GM19452 (cell line): ENCODE results near the gene PDS5B.
"Not testable (repeated sequence)": the region's sequence is repeated elsewhere in the genome, so short reads cannot be mapped to it uniquely, and the experiment has no call there.

ENCODE experiments used
- ATAC-seq: cut with Tn5 transposase; IDR thresholded peaks from one replicate; pipeline ENCODE4 v1.9.1; 2021; ENCODE audit not compliant: unreplicated experiment

Gene PDS5B, protein sequence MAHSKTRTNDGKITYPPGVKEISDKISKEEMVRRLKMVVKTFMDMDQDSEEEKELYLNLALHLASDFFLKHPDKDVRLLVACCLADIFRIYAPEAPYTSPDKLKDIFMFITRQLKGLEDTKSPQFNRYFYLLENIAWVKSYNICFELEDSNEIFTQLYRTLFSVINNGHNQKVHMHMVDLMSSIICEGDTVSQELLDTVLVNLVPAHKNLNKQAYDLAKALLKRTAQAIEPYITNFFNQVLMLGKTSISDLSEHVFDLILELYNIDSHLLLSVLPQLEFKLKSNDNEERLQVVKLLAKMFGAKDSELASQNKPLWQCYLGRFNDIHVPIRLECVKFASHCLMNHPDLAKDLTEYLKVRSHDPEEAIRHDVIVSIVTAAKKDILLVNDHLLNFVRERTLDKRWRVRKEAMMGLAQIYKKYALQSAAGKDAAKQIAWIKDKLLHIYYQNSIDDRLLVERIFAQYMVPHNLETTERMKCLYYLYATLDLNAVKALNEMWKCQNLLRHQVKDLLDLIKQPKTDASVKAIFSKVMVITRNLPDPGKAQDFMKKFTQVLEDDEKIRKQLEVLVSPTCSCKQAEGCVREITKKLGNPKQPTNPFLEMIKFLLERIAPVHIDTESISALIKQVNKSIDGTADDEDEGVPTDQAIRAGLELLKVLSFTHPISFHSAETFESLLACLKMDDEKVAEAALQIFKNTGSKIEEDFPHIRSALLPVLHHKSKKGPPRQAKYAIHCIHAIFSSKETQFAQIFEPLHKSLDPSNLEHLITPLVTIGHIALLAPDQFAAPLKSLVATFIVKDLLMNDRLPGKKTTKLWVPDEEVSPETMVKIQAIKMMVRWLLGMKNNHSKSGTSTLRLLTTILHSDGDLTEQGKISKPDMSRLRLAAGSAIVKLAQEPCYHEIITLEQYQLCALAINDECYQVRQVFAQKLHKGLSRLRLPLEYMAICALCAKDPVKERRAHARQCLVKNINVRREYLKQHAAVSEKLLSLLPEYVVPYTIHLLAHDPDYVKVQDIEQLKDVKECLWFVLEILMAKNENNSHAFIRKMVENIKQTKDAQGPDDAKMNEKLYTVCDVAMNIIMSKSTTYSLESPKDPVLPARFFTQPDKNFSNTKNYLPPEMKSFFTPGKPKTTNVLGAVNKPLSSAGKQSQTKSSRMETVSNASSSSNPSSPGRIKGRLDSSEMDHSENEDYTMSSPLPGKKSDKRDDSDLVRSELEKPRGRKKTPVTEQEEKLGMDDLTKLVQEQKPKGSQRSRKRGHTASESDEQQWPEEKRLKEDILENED (N-terminal part only)

GRCh38 chr13:32586080-32586900 is at the start of gene PDS5B:
Gene PDS5B, plus strand, starts transcription at chr13:32586452. Its CDS starts 62,321 bp downstream, at chr13:32648773.
- peak; percentile 82 for ATAC-seq

DNA sequence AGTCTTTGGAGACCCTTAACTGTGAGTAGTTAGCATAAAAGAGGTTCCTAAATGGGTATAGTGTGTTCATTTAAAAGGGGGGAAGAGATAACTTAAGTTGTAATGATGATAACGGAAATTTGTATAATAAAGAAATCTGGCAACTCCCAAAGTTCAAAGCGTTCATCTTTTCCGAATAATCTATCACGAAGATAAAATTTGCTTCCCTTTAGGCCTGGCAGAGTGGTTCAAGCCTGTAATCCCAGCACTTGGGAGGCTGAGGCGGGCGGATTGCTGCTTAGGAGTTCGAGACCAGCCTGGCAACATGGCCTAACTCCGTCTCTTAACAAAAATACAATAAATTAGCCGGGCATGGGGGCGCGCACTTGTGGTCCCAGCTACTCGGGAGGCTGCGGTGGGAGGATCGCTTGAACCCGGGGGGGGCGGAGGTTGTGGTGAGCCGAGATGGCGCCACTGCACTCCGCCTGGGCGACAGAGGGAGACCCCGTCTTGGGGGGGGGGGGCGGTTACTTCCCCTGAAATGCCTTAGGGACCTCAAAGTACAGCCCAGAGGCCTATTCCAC is 48.6 kb upstream of the PDS5B start:
- ATAC-seq: no peak

DNA sequence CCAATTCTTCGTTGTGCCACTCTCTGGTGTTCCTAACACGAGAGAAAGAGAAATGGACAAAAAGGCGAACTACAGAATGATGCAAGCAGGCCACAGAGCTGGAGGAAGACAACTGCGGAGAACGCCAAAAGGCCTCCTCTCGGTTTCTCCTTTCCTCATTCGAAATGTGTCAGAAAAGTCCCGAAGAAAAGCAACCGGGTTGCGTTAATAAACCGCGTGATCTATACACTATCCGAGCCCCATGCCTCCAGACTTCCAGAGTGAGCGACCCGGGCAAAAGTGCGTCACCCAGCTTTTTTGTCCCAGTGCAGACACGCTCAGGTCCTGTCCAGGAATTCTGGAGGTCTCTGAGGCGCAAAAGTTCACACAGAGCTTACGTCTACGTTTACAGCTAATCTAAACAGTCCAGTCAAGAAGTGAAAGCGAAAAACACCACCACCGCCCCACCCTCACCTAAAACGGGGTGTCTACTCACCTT is 48.1 kb upstream of the PDS5B start:
- ATAC-seq: peak; percentile 86

DNA sequence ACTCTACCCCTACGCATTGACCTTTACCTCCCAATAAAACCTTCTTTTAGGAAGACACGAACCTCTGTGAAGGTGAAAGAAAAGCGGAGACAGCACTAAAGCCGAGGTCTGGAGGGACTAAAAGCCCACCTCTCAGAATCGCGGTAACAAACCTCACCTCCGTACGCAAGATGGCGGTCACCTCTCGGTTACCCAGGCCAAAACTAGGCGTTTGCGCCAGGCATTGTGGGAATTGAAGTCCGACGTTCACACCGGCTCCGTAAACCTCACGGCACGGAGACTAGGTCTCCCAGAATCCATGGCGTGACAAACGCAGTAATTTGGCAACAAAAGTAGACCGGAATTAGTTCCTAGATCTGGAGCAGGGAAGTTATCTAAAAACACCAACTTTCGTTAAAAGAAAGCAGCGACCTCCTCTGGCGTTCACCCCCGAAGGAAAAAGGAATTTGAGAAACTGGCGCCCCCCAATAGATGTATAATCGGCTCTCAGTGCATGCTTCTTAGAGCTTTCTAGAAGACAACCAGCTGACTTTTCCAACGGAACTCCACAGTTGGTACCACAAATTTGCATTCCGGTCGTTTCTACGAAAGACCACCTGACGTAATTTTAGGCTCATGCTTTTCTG is 47.5 kb upstream of the PDS5B start, which contains the start of gene N4BP2L2:
N4BP2L2 (minus strand) TSS at position 175 of the 626 bp plus-strand sequence. CDS start 1,768 bp downstream, outside the sequence.
- ATAC-seq: peak; percentile 97

GRCh38 chr13:32542221-32542620 is 44.0 kb upstream of the PDS5B start:
- no peak for ATAC-seq

- ATAC-seq: no peak
These were observed 41.2 kb upstream of the PDS5B start for GRCh38 chr13:32545083-32545482.

GRCh38 chr13:32548837-32549236 is 37.4 kb upstream of the PDS5B start:
- ATAC-seq: no peak

GRCh38 chr13:32549788-32550187 is 36.5 kb upstream of the PDS5B start:
- ATAC-seq: no peak

- no peak for ATAC-seq
These were observed 32.5 kb upstream of the PDS5B start for GRCh38 chr13:32553720-32554119.

- no peak for ATAC-seq
These were observed 30.6 kb upstream of the PDS5B start for GRCh38 chr13:32555613-32556012.

DNA sequence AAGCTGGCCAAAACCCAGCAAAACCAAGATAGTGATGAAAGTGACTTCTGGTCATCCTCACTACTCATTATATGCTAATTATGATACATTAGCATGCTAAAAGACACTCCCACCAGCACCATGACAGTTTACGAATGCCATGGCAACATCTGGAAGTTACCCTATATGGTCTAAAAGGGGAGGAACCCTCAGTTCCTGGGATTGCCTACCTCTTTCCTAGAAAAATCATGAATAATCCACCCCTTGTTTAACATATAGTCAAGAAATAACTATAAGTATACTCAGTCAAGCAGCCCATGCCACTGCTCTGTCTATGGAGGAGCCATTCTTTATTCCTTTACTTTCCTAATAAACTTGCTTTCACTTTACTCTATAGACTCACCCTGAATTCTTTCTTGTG is 25.4 kb upstream of the PDS5B start:
- ATAC-seq: not testable (repeated sequence)

- ATAC-seq: not testable (repeated sequence)
These were observed 10.6 kb upstream of the PDS5B start for GRCh38 chr13:32575687-32576086.

GRCh38 chr13:32577032-32577431 is 9.2 kb upstream of the PDS5B start:
- ATAC-seq: no peak

DNA sequence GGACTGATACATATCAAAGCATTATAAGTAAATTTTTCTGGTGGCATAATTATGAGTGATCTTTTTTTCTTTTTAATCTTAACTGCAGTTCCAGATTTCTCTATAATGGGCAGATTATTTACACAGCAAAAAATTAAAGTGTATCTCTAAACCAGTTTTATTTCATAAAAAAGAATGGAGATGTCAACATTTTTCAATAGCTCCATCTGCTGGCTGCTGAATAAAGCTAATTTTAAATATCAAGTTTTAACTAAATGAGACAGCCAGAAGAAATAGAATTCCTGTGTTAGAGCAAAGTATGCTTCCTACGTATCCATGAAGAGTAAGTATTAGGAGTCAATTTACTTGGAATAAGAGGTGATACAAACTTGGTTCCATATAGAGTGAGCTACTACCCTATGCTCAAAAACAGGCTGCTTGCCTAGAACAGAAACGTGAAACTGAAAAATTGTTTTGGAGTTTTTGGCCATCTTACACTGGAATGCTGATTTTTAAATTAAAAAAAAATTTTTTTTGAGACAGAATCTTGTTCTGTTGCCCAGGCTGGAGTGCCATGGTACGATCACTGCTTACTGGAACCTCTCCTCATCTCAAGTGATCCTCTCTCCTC is 5.0 kb upstream of the PDS5B start:
- ATAC-seq: no peak

- no peak for ATAC-seq
These were observed 4.0 kb upstream of the PDS5B start for GRCh38 chr13:32582281-32582680.

DNA sequence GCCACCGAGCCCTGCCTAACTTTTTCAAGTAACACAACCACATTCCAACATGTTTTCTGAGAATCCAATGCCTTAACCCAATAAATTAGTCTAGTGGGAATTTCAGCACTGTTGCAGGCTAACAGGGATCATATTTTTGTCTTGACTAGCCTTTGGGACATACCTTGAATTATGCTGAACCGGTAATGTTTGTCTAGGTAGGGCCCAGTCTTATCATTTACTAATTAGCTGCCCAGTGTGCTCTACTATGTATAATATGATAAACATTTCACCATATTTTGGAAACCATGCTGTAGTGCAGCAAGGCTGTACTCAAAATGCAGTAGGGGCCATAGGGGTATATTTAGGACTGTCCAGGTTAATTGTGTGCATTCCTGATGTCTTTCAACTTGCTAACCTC is 3.3 kb upstream of the PDS5B start:
- no peak for ATAC-seq

DNA sequence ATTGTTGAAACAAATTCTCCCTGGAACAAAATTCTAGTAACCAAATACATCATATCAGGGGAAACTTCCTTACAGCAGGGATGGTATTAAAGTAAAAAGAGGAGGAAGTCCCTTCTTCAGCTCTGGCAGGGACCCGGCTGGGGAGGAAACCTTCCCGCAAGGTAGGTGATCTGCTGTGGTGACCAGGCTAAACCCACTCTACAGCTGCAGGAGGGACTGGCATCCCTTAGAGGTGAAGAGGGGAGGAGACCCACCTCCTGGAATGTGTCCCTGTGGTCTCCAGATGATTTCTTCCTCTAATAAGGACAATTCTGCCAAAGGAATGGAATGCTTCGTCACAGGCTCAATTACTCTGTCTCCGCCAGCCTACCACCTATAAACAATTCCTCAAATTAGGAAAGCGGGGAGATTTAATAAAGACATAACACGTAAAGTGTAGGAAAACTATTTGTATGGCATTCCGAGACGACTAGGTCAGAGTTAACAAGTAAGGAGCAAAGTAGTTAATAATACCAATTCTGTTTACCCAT is 637 bp upstream of the PDS5B start:
- no peak for ATAC-seq

GRCh38 chr13:32587011-32587810 is 959 bp downstream of the PDS5B start:
- peak; percentile 41 for ATAC-seq
